ENCODE data around the gene PPP2R3C. TPM values are rescaled to one million over a fixed set of nuclear protein-coding genes. Genes with fewer than 3 reads are reported as not detected.
"Not testable (repeated sequence)": the region's sequence is repeated elsewhere in the genome, so short reads cannot be mapped to it uniquely, and the experiment has no call there.

Gene PPP2R3C
- total RNA-seq, 2 experiments from 2014 or later = 34.0 to 39.1 TPM

DNA sequence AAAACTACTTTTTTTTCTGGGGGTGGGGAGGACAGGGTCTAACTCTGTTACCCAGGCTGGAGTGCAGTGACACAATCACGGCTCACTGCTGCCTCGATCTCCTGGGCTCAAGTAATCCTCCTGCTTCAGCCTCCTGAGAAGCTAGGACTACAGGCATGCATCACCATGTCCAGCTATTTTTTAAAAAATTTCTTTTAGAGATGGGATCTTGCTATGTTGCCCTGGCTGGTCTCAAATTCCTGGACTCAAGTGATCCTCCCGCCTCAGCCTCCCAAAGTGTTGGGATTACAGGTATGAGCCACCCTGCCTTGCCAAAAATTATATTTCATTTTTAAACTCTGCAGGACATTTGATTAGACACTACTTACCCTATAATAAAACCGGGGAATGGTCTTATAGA lies 5.5 kb downstream of the PPP2R3C start:
- peaks cover 34% of the 10 kb centered on the region for H3K36me3 Mint-ChIP-seq
- no peaks in the 10 kb centered on the region for H3K9me3 Mint-ChIP-seq
- no peak overlapping the region for H3K27ac Mint-ChIP-seq
- ATAC-seq (ENCODE audit: low read depth) (no peak), DNase-seq (no peak)
- H3K4me1 Mint-ChIP-seq = peaks cover 21% of the 10 kb centered on the region
- no peak overlapping the region for H3K4me3 Mint-ChIP-seq
- POLR2A ChIA-PET = no interaction called here
- no peaks in the 10 kb centered on the region for H3K27me3 Mint-ChIP-seq

DNA sequence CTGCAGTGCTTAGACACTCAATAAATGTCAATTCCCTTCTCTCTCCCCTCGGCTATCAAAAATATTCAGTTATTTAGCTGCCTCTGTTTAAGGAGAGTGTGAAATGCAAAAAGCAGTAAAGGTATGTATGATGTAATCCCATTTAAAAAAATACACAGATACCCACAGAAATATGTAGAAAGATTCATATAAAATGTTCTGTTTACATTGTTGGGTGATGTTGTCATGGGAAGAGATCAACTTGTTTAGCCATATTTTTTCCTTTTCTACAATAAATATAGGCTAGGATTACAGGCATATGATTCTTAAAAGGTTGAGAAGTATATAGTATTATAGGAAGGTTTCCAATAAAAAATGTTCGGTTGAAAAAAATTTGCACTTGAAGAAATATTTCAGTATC lies 7.8 kb downstream of the PPP2R3C start:
- POLR2A ChIA-PET = interaction anchor here (1.7 kb wide), 1 partner anchor 68 kb away, joined by 4 read pairs; the partner anchor contains the start of gene FAM177A1
- Mint-ChIP-seq H3K4me3 (no peak overlapping the region), H3K27me3 (no peaks in the 10 kb centered on the region), H3K27ac (no peak overlapping the region), H3K4me1 (peaks cover 14% of the 10 kb centered on the region), H3K36me3 (peaks cover 42% of the 10 kb centered on the region), H3K9me3 (no peaks in the 10 kb centered on the region)
- DNase-seq (no peak), ATAC-seq (ENCODE audit: low read depth) (no peak)

DNA sequence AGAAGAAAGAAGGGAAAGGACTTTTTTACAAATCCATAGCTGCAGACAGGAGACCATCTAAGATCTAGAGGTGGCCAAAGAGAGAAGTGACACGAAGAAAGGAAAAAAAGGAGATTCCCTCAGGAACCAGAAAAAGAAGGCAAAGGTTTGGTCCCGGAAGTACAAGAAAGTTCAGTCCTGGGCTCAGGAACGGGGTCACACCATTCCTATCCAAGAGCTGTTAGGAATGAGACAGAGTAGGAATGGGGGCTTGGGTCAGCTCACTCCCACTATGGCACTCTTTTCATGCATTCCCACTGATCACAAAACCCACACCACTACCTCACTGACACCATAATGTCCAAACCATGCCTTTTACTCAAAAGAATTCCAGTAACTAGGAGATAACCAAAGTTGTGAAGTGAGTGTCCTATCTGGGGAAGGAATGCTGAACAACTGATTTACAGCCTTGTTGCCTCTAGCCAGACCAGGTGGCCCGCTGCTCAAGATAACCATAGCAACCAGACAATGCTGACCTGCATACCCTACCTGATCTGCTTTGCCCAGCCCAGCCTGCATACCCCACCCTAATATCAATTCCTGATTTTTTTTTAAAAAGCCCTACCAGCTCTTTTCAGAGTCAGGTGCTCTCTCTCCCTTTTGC lies 8.4 kb downstream of the PPP2R3C start:
- no peak overlapping the region for H3K27ac Mint-ChIP-seq
- no peak overlapping the region for H3K4me3 Mint-ChIP-seq
- peaks cover 12% of the 10 kb centered on the region for H3K4me1 Mint-ChIP-seq
- no peaks in the 10 kb centered on the region for H3K27me3 Mint-ChIP-seq
- ATAC-seq (ENCODE audit: low read depth) (no peak), DNase-seq (no peak)
- no peaks in the 10 kb centered on the region for H3K9me3 Mint-ChIP-seq
- POLR2A ChIA-PET = interaction anchor here (0.6 kb wide), 1 partner anchor 178 kb away, joined by 7 read pairs; the partner anchor contains the start of gene PSMA6
- H3K36me3 Mint-ChIP-seq = peaks cover 42% of the 10 kb centered on the region

DNA sequence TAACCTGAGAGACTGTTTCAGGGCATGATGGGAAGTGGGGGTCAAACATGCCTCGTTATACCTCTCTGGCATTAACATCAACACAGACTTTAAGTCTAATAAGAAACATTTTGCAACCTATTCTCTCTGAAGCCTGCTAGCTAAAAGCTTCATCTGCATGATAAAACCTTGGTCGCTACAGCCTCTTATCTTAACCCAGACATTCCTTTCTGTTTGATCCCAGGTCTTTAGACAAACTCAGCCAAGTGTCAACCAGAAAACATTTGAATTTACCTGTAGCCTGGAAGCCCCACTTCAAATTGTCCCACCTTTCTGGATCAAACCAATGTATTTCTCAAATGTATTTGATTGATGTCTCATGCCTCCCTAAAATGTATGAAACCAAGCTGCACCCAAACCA lies 9.1 kb downstream of the PPP2R3C start:
- POLR2A ChIA-PET = no interaction called here
- H3K4me1 Mint-ChIP-seq = peaks cover 9% of the 10 kb centered on the region
- ATAC-seq (ENCODE audit: low read depth) (no peak), DNase-seq (no peak)
- no peaks in the 10 kb centered on the region for H3K9me3 Mint-ChIP-seq
- H3K27ac Mint-ChIP-seq = no peak overlapping the region
- no peaks in the 10 kb centered on the region for H3K27me3 Mint-ChIP-seq
- no peak overlapping the region for H3K4me3 Mint-ChIP-seq
- H3K36me3 Mint-ChIP-seq = peaks cover 40% of the 10 kb centered on the region

DNA sequence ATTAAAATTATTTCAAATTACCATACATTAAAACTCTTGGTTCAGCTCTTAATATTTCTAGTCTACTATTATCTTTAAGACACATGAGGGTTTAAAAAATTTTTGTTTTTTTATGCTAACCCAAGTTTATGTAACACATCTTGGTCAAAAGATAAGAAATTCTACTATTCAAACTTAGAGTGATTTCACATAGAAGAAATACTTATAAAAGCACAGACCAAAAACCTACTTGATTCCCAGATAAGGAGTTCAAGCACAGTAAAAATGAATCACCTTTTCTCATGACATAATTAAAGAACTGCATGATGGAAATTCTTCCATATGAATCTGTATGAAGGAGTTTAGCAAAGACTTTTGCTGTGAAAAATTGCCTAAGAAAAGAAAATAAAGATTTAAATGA lies 13.9 kb downstream of the PPP2R3C start:
- peaks cover 3% of the 10 kb centered on the region for H3K4me1 Mint-ChIP-seq
- no peak for ATAC-seq (ENCODE audit: low read depth)
- POLR2A ChIA-PET = no interaction called here
- H3K4me3 Mint-ChIP-seq = no peak overlapping the region
- peaks cover 34% of the 10 kb centered on the region for H3K36me3 Mint-ChIP-seq
- H3K27me3 Mint-ChIP-seq = no peaks in the 10 kb centered on the region
- no peak overlapping the region for H3K27ac Mint-ChIP-seq
- no peak for DNase-seq
- H3K9me3 Mint-ChIP-seq = no peaks in the 10 kb centered on the region

DNA sequence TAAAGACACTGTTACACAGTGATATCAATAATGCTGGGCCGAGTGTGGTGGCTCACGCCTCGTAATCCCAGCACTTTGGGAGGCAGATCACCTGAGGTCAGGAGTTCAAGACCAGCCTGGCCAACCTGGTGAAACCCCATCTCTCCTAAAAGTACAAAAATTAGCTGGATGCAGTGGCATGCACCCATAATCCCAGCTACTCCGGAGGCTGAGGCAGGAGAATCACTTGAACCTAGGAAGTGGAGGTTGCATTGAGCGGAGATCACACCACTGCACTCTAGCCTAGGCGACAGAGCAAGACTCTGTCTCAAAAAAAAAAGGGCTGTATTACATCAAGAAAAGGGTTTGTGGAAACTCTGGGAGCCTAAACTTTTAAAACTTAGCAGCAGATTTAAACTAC lies 27.1 kb downstream of the PPP2R3C start:
- POLR2A ChIA-PET; DNase-seq; H3K27me3 Mint-ChIP-seq; H3K27ac Mint-ChIP-seq; H3K4me3 Mint-ChIP-seq; ATAC-seq (ENCODE audit: low read depth); H3K9me3 Mint-ChIP-seq; H3K4me1 Mint-ChIP-seq: not testable (repeated sequence)
- H3K36me3 Mint-ChIP-seq = peaks cover 24% of the 10 kb centered on the region

DNA sequence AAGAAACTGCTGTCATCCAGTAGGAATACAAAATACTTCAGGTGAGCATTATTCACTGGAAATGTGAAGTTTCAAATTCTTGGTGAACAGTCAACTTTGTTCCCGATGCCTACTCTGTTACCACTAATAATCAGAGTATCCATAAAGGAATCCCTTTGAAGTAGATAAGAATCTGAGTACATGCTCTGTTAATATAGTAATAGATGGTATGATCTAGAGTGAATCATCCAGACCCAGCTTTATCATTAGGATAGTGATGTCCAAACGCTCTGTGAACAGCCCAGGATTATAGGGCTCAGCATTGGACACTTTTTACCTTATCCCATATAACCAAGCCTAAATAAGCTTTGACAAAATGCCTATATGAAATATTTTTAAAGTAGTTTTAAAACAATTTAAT lies 33.3 kb downstream of the PPP2R3C start:
- Mint-ChIP-seq H3K27ac (no peak overlapping the region), H3K36me3 (peaks cover 31% of the 10 kb centered on the region), H3K4me3 (no peak overlapping the region), H3K9me3 (no peaks in the 10 kb centered on the region), H3K27me3 (no peaks in the 10 kb centered on the region), H3K4me1 (no peaks in the 10 kb centered on the region)
- POLR2A ChIA-PET = interaction anchor here (0.7 kb wide), 1 partner anchor 416 kb away, joined by 3 read pairs; no protein-coding TSS in a partner anchor
- no peak for ATAC-seq (ENCODE audit: low read depth)
- DNase-seq = no peak

DNA sequence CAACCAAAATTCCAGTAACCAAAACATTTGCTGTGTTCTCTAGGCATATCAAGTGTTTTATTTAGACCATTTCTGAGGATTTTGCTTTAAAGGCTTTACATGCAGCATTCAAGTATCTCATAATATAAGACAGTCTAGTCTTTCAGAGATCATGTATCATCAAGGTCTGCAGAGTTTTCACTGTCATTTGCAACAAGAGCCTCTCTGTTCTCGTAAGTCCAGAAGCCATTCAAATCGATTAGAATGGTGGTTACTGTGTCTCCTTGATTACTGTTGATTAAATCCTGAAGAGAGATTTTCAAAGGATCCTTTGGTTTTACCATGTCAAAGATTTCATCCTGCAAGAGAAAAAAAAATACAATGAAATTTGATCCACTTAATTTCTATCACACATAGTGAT lies 36.3 kb downstream of the PPP2R3C start:
- Mint-ChIP-seq H3K27me3 (no peaks in the 10 kb centered on the region), H3K9me3 (no peaks in the 10 kb centered on the region), H3K4me1 (no peaks in the 10 kb centered on the region), H3K4me3 (no peak overlapping the region), H3K36me3 (peaks cover 23% of the 10 kb centered on the region), H3K27ac (no peak overlapping the region)
- ATAC-seq (ENCODE audit: low read depth) (no peak), DNase-seq (no peak)
- POLR2A ChIA-PET = no interaction called here

DNA sequence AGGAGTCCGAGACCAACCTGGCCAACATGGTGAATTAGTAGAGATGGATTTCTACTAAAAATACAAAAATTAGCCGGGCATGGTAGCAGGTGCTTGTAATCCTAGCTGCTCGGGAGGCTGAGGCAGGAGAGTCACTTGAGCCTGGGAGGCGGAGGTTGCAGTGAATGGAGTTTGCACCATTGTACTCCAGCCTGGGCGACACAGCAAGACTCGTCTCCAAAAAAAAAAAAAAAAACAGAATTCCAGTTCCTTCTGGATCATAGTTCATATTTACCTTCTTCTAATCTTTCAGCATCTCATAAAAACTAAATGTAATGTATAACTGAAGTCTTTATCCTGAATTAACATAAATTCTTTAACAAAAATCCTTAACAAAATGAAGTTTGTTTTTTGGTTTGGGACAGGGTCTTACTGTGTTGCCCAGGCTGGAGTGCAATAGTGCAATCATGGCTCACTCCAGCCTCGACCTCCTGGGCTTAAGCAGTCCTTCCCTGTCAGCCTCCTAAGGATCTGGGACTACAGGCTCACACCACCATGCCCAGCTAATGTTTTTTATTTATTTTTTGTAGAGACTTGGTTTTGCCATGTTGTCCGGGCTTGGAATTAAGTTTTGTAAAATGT lies 38.1 kb downstream of the PPP2R3C start:
- H3K27ac Mint-ChIP-seq = no peak overlapping the region
- no peak overlapping the region for H3K4me3 Mint-ChIP-seq
- no peaks in the 10 kb centered on the region for H3K4me1 Mint-ChIP-seq
- H3K9me3 Mint-ChIP-seq = no peaks in the 10 kb centered on the region
- peaks cover 23% of the 10 kb centered on the region for H3K36me3 Mint-ChIP-seq
- POLR2A ChIA-PET = interaction anchor here (0.7 kb wide), 1 partner anchor 63 kb away, joined by 4 read pairs; no protein-coding TSS in a partner anchor
- DNase-seq (no peak), ATAC-seq (ENCODE audit: low read depth) (no peak)
- no peaks in the 10 kb centered on the region for H3K27me3 Mint-ChIP-seq

DNA sequence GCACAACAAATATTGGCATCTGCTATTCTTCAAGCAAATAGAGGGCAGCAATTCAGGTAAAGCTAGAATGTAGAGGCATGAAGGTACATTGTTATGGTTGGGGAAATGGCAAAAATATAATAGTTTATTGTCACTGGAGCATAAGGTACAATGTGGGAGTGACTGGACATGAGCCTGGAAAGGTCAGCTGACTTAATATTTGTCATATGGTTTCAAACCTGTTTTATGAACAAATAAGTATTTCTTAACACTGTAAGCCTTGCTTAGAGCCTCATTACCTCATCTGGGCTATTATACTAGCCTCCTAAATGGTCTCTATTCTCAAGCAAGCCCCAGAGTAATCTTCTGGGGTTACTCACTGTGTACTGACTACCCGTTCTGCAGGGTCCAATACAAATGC lies 42.0 kb downstream of the PPP2R3C start:
- Mint-ChIP-seq H3K4me1 (no peaks in the 10 kb centered on the region), H3K36me3 (peaks cover 11% of the 10 kb centered on the region), H3K27ac (no peak overlapping the region), H3K9me3 (no peaks in the 10 kb centered on the region), H3K4me3 (no peak overlapping the region), H3K27me3 (no peaks in the 10 kb centered on the region)
- POLR2A ChIA-PET = no interaction called here
- no peak for DNase-seq
- no peak for ATAC-seq (ENCODE audit: low read depth)

DNA sequence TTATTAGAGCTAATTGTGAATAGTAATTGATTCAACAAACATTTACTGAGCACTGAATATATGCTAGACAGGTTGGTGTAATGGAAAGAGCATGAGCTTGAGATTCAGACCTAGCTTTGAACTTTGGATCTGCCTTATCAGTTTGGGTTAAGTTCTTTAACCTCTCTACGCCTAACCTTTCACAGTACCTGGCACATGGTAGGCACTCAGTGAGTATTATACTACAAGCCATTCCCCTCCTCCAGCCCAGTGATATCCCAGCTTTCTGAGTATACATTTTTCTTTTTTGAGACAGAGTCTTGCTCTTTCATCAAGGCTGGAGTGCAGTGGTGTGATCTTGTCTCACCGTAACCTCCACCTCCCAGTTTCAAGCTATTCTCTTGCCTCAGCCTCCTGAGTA lies 43.7 kb downstream of the PPP2R3C start:
- H3K4me1 Mint-ChIP-seq = no peaks in the 10 kb centered on the region
- no peak overlapping the region for H3K27ac Mint-ChIP-seq
- DNase-seq (no peak), ATAC-seq (ENCODE audit: low read depth) (no peak)
- H3K9me3 Mint-ChIP-seq = no peaks in the 10 kb centered on the region
- no peaks in the 10 kb centered on the region for H3K27me3 Mint-ChIP-seq
- POLR2A ChIA-PET = no interaction called here
- H3K4me3 Mint-ChIP-seq = no peak overlapping the region
- H3K36me3 Mint-ChIP-seq = peaks cover 11% of the 10 kb centered on the region

DNA sequence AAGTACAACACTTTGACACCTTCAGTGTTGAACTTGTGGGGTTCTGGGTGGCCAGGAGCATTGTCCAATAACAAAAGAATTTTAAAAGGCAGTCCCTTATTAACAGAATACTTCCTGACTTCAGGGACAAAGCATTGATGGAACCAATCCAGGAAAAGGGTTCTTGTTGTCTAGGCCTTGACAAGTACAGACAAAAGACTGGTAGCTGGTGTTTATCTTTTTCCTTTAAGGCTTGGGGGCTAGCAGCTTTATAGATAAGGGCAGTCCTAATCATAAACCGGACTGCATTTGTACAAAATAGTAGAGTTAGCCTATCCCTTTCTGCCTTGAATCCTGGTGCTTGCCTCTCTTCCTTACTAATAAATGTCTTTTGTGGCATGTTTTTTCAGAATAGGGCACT lies 48.3 kb downstream of the PPP2R3C start:
- Mint-ChIP-seq H3K36me3 (peaks cover 26% of the 10 kb centered on the region), H3K27ac (no peak overlapping the region), H3K27me3 (no peaks in the 10 kb centered on the region), H3K9me3 (no peaks in the 10 kb centered on the region), H3K4me3 (no peak overlapping the region), H3K4me1 (no peaks in the 10 kb centered on the region)
- DNase-seq (no peak), ATAC-seq (ENCODE audit: low read depth) (no peak)
- POLR2A ChIA-PET = no interaction called here

DNA sequence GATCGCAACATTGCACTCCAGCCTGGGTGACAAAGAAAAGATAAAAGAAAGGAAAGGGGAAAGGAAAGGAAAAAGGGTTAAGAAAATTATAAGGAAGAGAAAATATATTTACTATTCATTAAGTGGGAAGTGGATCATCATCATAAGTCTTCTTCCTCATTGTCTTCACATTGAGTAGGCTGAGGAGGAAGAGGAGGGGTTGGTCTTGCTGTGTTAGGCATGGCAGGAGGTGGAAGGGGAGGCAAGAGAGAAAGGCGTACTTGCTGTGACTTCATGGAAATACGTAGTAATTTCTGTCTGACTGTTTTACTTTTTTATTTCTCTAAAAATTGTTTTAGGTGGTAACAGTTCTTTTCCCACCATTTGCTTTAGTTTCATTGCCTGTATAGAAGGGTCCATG lies 49.6 kb downstream of the PPP2R3C start:
- no peak overlapping the region for H3K27ac Mint-ChIP-seq
- H3K4me3 Mint-ChIP-seq = no peak overlapping the region
- H3K36me3 Mint-ChIP-seq = peaks cover 36% of the 10 kb centered on the region
- ATAC-seq (ENCODE audit: low read depth) (no peak), DNase-seq (no peak)
- no peaks in the 10 kb centered on the region for H3K9me3 Mint-ChIP-seq
- H3K4me1 Mint-ChIP-seq = no peaks in the 10 kb centered on the region
- POLR2A ChIA-PET = no interaction called here
- no peaks in the 10 kb centered on the region for H3K27me3 Mint-ChIP-seq

DNA sequence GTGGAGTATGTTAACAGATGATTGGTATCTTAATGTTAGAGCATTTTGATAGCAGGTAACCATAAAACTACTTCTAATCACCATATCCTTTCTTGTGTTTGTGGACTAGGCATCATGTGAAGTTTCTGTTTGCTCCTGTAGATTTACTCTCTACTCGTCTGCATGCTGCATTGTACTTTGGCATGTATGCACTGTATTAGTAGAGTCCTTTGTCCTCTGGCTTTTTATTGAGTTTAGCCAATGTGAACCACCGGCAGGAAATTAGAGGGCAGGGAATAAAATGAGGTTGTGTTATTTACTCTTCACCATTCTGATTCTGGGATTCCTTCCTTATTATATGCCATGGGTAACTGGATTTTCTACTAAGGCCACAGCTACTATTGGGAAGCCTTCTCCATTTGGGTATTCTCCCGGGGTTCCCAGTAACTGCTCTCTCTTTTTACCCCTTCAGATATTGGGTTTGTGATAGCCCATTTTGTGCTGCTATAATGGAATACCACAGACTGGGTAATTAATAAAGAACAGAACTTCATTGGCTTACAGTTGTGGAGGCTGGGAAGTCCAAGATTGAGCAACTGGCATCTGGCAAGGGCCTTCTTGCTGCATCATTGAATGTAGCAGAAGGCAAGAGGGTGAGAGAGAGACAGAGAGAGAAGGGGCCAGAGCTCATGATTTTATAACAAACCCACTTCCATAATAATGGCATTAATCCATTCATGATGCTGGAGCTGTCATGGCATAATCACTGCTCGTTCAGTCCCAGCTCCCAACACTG lies 53.4 kb downstream of the PPP2R3C start:
- Mint-ChIP-seq H3K36me3 (peaks cover 31% of the 10 kb centered on the region), H3K9me3 (no peaks in the 10 kb centered on the region), H3K4me3 (no peak overlapping the region), H3K27me3 (no peaks in the 10 kb centered on the region), H3K4me1 (no peaks in the 10 kb centered on the region), H3K27ac (no peak overlapping the region)
- no peak for DNase-seq
- POLR2A ChIA-PET = no interaction called here
- ATAC-seq (ENCODE audit: low read depth) = no peak

All from activated naive CD8-positive, alpha-beta T cell treated with anti-CD3 and anti-CD28 coated beads, Interleukin-2, amount 10 ng/mL, durations not matched to agents 7 days and 5 days (primary cell).